Endothelial cell of umbilical vein (primary cell): ENCODE results near the gene TMEM200B. TPM values are rescaled to one million over a fixed set of nuclear protein-coding genes. Genes with fewer than 3 reads are reported as not detected.

Experiments
- BruUV-seq: library from RNA; stranded (reverse); fragments of 400-500 nt; replicated peaks from 2 replicates; lab custom pipeline; 2021; lab: Mats Ljungman, UMichigan
- CTCF ChIA-PET: fragments of 300-600, 350-600 bp; sonication (Branson Sonifier 250); formaldehyde crosslinking; loops from one replicate; lab custom pipeline; 2021; ENCODE audit warnings: antibody characterized with exemption, inconsistent platforms; lab: Charles Lee
- POLR2A ChIA-PET: fragments of 300-600, 350-600 bp; sonication (Branson Sonifier 250); formaldehyde crosslinking; loops from one replicate; lab custom pipeline; 2021; ENCODE audit warnings: antibody characterized with exemption, inconsistent platforms; lab: Charles Lee
- DNase-seq: peaks from one replicate; pipeline ENCODE4 v3.0.0-alpha.2; 2011; ENCODE audit warnings: low read depth, low spot score
- FAIRE-seq: peaks from 2 replicates; lab custom pipeline; 2011; peaks lifted over from hg19 to GRCh38; lab: Jason Lieb, UNC
- H2AFZ ChIP-seq: 2 replicates; pipeline ENCODE4 v1.6.0; 2012; ENCODE audit warnings: low read depth, low read length, control low read depth, inconsistent platforms
- H3K27ac ChIP-seq: 2 replicates; pipeline ENCODE4 v1.5.1; 2011; ENCODE audit warnings: low read depth, mild to moderate bottlenecking, control low read depth, low read length, moderate library complexity; ENCODE audit not compliant: insufficient read depth
- H3K27me3 ChIP-seq, 2 experiments: 2 replicates each; pipeline versions ENCODE4 v1.6.0 to v1.6.1; 2011; ENCODE audit warnings: low read length in 2 of 2, mixed read lengths in 1 of 2; ENCODE audit not compliant: control insufficient read depth in 2 of 2, insufficient read depth in 2 of 2
- H3K36me3 ChIP-seq, 2 experiments: 2 replicates in 1 of 2; 3 replicates in 1 of 2; pipeline ENCODE4 v1.5.1; 2011; ENCODE audit warnings: low read length in 2 of 2, mild to moderate bottlenecking in 1 of 2, moderate library complexity in 1 of 2; ENCODE audit not compliant: control insufficient read depth in 2 of 2, insufficient read depth in 2 of 2; ENCODE audit errors: extremely low read depth in 1 of 2
- H3K4me1 ChIP-seq: 3 replicates; pipeline ENCODE4 v1.5.1; 2011; ENCODE audit warnings: mild to moderate bottlenecking, low read length; ENCODE audit not compliant: control insufficient read depth, insufficient read depth; ENCODE audit errors: extremely low read depth
- H3K4me2 ChIP-seq: 2 replicates; pipeline ENCODE4 v1.6.1; 2011; ENCODE audit warnings: low read length, control low read depth, mixed read lengths; ENCODE audit not compliant: insufficient read depth
- H3K4me3 ChIP-seq, 3 experiments: fragments of 200-600 bp in 1 of 3; sonication (generic), shearing (Covaris generic) in 1 of 3; replicated peaks in 1 of 3; 2 replicates each; pipeline ENCODE4 v1.5.1; 2011 to 2016; ENCODE audit warnings: control low read depth in 3 of 3, low read length in 3 of 3, mild to moderate bottlenecking in 2 of 3, inconsistent platforms in 1 of 3, low read depth in 1 of 3, moderate library complexity in 1 of 3; ENCODE audit not compliant: insufficient read depth in 1 of 3
- H3K79me2 ChIP-seq: 2 replicates; pipeline ENCODE4 v1.6.0; 2012; ENCODE audit warnings: low read length, inconsistent platforms; ENCODE audit not compliant: control insufficient read depth, insufficient read depth
- H3K9ac ChIP-seq: replicated peaks from 2 replicates; pipeline ENCODE3; 2011; ENCODE audit warnings: low read length, control low read depth; ENCODE audit not compliant: insufficient read depth; ENCODE audit errors: extremely low read depth
- H3K9me1 ChIP-seq: replicated peaks from 3 replicates; pipeline ENCODE4 v1.6.0; 2011; ENCODE audit warnings: mild to moderate bottlenecking, low read length; ENCODE audit not compliant: control insufficient read depth, insufficient read depth; ENCODE audit errors: extremely low read depth
- H3K9me3 ChIP-seq: replicated peaks from 2 replicates; pipeline ENCODE4 v1.5.1; 2012; ENCODE audit warnings: low read length, inconsistent platforms; ENCODE audit not compliant: control insufficient read depth, insufficient read depth
- H4K20me1 ChIP-seq: replicated peaks from 2 replicates; pipeline ENCODE3; 2011; ENCODE audit warnings: mild to moderate bottlenecking, low read length; ENCODE audit not compliant: control insufficient read depth, insufficient read depth; ENCODE audit errors: extremely low read depth
- CTCF ChIP-seq, 2 donors: IDR thresholded peaks; 1 replicate in 1 of 2; 2 replicates in 1 of 2; pipeline ENCODE4 v1.5.1; 2011; ENCODE audit warnings: low read length in 2 of 2, mild to moderate bottlenecking in 2 of 2, moderate library complexity in 2 of 2, control low read depth in 1 of 2, inconsistent platforms in 1 of 2, low read depth in 1 of 2; ENCODE audit not compliant: insufficient read depth in 1 of 2; ENCODE audit errors: extremely low read depth in 1 of 2
- GATA2 ChIP-seq: IDR thresholded peaks from 2 replicates; pipeline ENCODE4 v1.7.0; 2011; ENCODE audit warnings: low read depth, mild to moderate bottlenecking, moderate library complexity, mixed read lengths, low read length; ENCODE audit not compliant: insufficient read length, insufficient read depth
- JUN ChIP-seq: IDR thresholded peaks from 2 replicates; pipeline ENCODE4 v1.6.1; 2011; ENCODE audit warnings: borderline replicate concordance, low read depth; ENCODE audit not compliant: insufficient read length, insufficient read depth
- MAX ChIP-seq: IDR thresholded peaks from 2 replicates; pipeline ENCODE4 v1.6.1; 2011; ENCODE audit not compliant: insufficient read depth, insufficient read length
- MYC ChIP-seq: IDR thresholded peaks from one replicate; pipeline ENCODE4 v1.6.1; 2011; ENCODE audit warnings: mild to moderate bottlenecking, low read depth, low read length
- POLR2A ChIP-seq: IDR thresholded peaks from 2 replicates; pipeline ENCODE4 v1.6.1; 2012; ENCODE audit warnings: low read depth, mild to moderate bottlenecking, control low read depth, low read length
- POLR2AphosphoS5 ChIP-seq: IDR thresholded peaks from 2 replicates; pipeline ENCODE4 v1.6.1; 2012; ENCODE audit warnings: low read depth, mild to moderate bottlenecking, control low read depth, low read length, moderate library complexity; ENCODE audit not compliant: insufficient read depth
- dilution Hi-C: fragments of 300-500 bp; cut with MboI; formaldehyde crosslinking; loops from one replicate; pipeline ENCODE4 v1.15.0; 2019; ENCODE audit warnings: low sequenced_read_pairs; ENCODE audit not compliant: extremely low pct_ligation_motif_present
- intact Hi-C: fragments of 100-400 bp; cut with micrococcal nuclease; formaldehyde crosslinking; loops from one replicate; pipeline ENCODE4 v1.10.0; 2022
- polyA plus RNA-seq, 4 experiments: library from polyadenylated mRNA; depleted of rRNA in 3 of 4; stranded (reverse) in 3 of 4; unstranded in 1 of 4; fragments of >200 nt; gene quantifications; 2 replicates each; pipeline versions ENCODE4 v1.2.1 to v1.2.3, GENCODE V29; 2011 to 2012; ENCODE audit warnings: missing spikeins in 1 of 4
- total RNA-seq: library from RNA; stranded (reverse); gene quantifications from 2 replicates; pipeline ENCODE4 v1.2.3, GENCODE V29; 2021

TMEM200B gene
- total and polyA plus RNA-seq, 2 donors (not counting 3 experiments of a cell fraction or from before 2014, with no cell fraction given) = 0.72 to 1.6 TPM

- no peaks in the 10 kb centered on the region for H3K9me1 ChIP-seq
- H3K27me3 ChIP-seq = no peaks in the 10 kb centered on the region
- ChIA-PET CTCF (no interaction called here), POLR2A (no interaction called here)
- TF ChIP-seq GATA2 (no peak), POLR2AphosphoS5 (no peak), JUN (no peak), MAX (no peak), CTCF (IDR thresholded peaks at IDR 0.05; ENCODE audit: extremely low read depth in 1 of 2, insufficient read depth in 1 of 2, low read depth in 1 of 2, low read length in 2 of 2) (no peak), POLR2A (no peak), MYC (no peak)
- no TSS peak for BruUV-seq
- no peaks in the 10 kb centered on the region for H4K20me1 ChIP-seq
- H3K4me2 ChIP-seq = no peak overlapping the region
- H3K9ac ChIP-seq = no peak overlapping the region
- intact Hi-C loops = no loop called here
- FAIRE-seq (no peak), DNase-seq (no peak)
- H3K79me2 ChIP-seq = no peaks in the 10 kb centered on the region
- H3K36me3 ChIP-seq = no peaks in the 10 kb centered on the region
- H3K9me3 ChIP-seq = no peaks in the 10 kb centered on the region
- no peak overlapping the region for H2AFZ ChIP-seq
- no peak overlapping the region for H3K4me3 ChIP-seq
- dilution Hi-C loops = no loop called here
- peaks cover 2% of the 10 kb centered on the region for H3K4me1 ChIP-seq
- H3K27ac ChIP-seq = no peak overlapping the region
These were observed 6.2 kb upstream of the TMEM200B start for GRCh38 chr1:29129916-29130315.
